ENCODE data around the gene TAC4.
A peak's percentile ranks its signal among the peaks of the same experiment; 100 is the strongest.

TAC4 gene

GRCh38 chr17:49798182-49798581 lies 49.7 kb downstream of the TAC4 start:
- no peak for DNase-seq

- no peak for DNase-seq
These were observed 52.5 kb downstream of the TAC4 start for GRCh38 chr17:49795372-49795771.

- DNase-seq = no peak
These were observed 54.6 kb downstream of the TAC4 start for GRCh38 chr17:49793309-49793708.

- no peak for DNase-seq
These were observed 58.7 kb downstream of the TAC4 start for GRCh38 chr17:49789243-49789578.

GRCh38 chr17:49788478-49789242 lies 59.2 kb downstream of the TAC4 start, which contains the start of gene KAT7:
KAT7 (plus strand) TSS chr17:49788681; CDS start chr17:49788835, 154 bp downstream.
- DNase-seq = peak; percentile 99
